Skeletal muscle tissue (tissue), 4 donors: ENCODE data around the gene TENT5A. TPM values are rescaled to one million over a fixed set of nuclear protein-coding genes. Genes with fewer than 3 reads are reported as not detected.

Source experiments
- H3K27ac ChIP-seq: one replicate; pipeline ENCODE4 v1.7.0; 2013; ENCODE audit warnings: mild to moderate bottlenecking, low read depth, low read length, inconsistent platforms
- H3K27me3 ChIP-seq, 3 donors: one replicate each; pipeline ENCODE4 v1.7.0; 2013; ENCODE audit warnings: low read length in 3 of 3; ENCODE audit not compliant: control insufficient read depth in 3 of 3, insufficient read depth in 3 of 3
- H3K36me3 ChIP-seq, 3 donors: one replicate each; pipeline ENCODE4 v1.7.0; 2013; ENCODE audit warnings: low read length in 3 of 3; ENCODE audit not compliant: control insufficient read depth in 3 of 3, insufficient read depth in 3 of 3
- H3K4me1 ChIP-seq, 3 donors: one replicate each; pipeline ENCODE4 v1.7.0; 2013; ENCODE audit warnings: low read length in 3 of 3, mild to moderate bottlenecking in 3 of 3; ENCODE audit not compliant: control insufficient read depth in 3 of 3, insufficient read depth in 3 of 3
- H3K4me3 ChIP-seq, 3 donors: one replicate each; pipeline ENCODE4 v1.7.0; 2013; ENCODE audit warnings: low read length in 3 of 3
- H3K9ac ChIP-seq, 3 donors: one replicate each; pipeline ENCODE4 v1.7.0; 2013; ENCODE audit warnings: low read length in 3 of 3, mild to moderate bottlenecking in 3 of 3, moderate library complexity in 2 of 3, low read depth in 1 of 3
- H3K9me3 ChIP-seq, 3 donors: one replicate each; pipeline ENCODE4 v1.7.0; 2013; ENCODE audit warnings: low read length in 3 of 3; ENCODE audit not compliant: control insufficient read depth in 3 of 3
- total RNA-seq: library from RNA; depleted of rRNA; stranded (reverse); fragments of >200 nt; gene quantifications from one replicate; pipeline ENCODE4 v1.2.3, GENCODE V29; 2014
- donor health status: Osteomylitis.

Gene TENT5A
- total RNA-seq, 1 donor from 2014 or later, result 28.2 TPM

- Histone ChIP-seq H3K27me3 (no peaks in the 10 kb centered on the region), H3K9ac (no peak overlapping the region), H3K9me3 (no peaks in the 10 kb centered on the region), H3K36me3 (no peaks in the 10 kb centered on the region), H3K4me1 (peaks cover 0 to 3% (median 0%) of the 10 kb centered on the region in 3 donors), H3K4me3 (no peak overlapping the region), H3K27ac (no peak overlapping the region)
Observed at GRCh38 chr6:81763051-81763450, 10.6 kb upstream of the TENT5A start.

GRCh38 chr6:81762606-81763005, 10.1 kb upstream of the TENT5A start:
- no peaks in the 10 kb centered on the region for H3K9me3 ChIP-seq
- peaks cover 0 to 3% (median 0%) of the 10 kb centered on the region in 3 donors for H3K4me1 ChIP-seq
- H3K27ac ChIP-seq, result no peak overlapping the region
- H3K27me3 ChIP-seq, result no peaks in the 10 kb centered on the region
- no peak overlapping the region for H3K9ac ChIP-seq
- H3K4me3 ChIP-seq, result no peak overlapping the region
- H3K36me3 ChIP-seq, result no peaks in the 10 kb centered on the region

- Histone ChIP-seq H3K27me3 (no peaks in the 10 kb centered on the region), H3K27ac (no peak overlapping the region)
Observed at GRCh38 chr6:81762132-81762531, 9.7 kb upstream of the TENT5A start.

GRCh38 chr6:81761197-81761596, 8.7 kb upstream of the TENT5A start:
- H3K27ac ChIP-seq, result no peak overlapping the region

More at GRCh38 chr6:81762132-81762531, 9.7 kb upstream of the TENT5A start:
- no peak overlapping the region for H3K4me3 ChIP-seq
- no peaks in the 10 kb centered on the region for H3K36me3 ChIP-seq
- peaks cover 0 to under 1% (median 0%) of the 10 kb centered on the region in 3 donors for H3K4me1 ChIP-seq
- H3K9me3 ChIP-seq, result no peaks in the 10 kb centered on the region
- H3K9ac ChIP-seq, result no peak overlapping the region

GRCh38 chr6:81759782-81760181, 7.3 kb upstream of the TENT5A start:
- no peak overlapping the region for H3K9ac ChIP-seq
- H3K27me3 ChIP-seq, result no peaks in the 10 kb centered on the region
- H3K27ac ChIP-seq, result no peak overlapping the region
- no peaks in the 10 kb centered on the region for H3K4me1 ChIP-seq
- no peaks in the 10 kb centered on the region for H3K9me3 ChIP-seq
- no peak overlapping the region for H3K4me3 ChIP-seq
- no peaks in the 10 kb centered on the region for H3K36me3 ChIP-seq

More at GRCh38 chr6:81761197-81761596, 8.7 kb upstream of the TENT5A start:
- Histone ChIP-seq H3K9me3 (no peaks in the 10 kb centered on the region), H3K36me3 (no peaks in the 10 kb centered on the region), H3K9ac (no peak overlapping the region), H3K27me3 (no peaks in the 10 kb centered on the region), H3K4me1 (no peaks in the 10 kb centered on the region), H3K4me3 (no peak overlapping the region)

GRCh38 chr6:81758221-81758620, 5.7 kb upstream of the TENT5A start:
- no peaks in the 10 kb centered on the region for H3K36me3 ChIP-seq
- no peak overlapping the region for H3K4me3 ChIP-seq
- H3K27ac ChIP-seq, result no peak overlapping the region
- no peaks in the 10 kb centered on the region for H3K9me3 ChIP-seq
- peaks cover 2 to 10% (median 3%) of the 10 kb centered on the region in 3 donors for H3K4me1 ChIP-seq
- H3K9ac ChIP-seq, result no peak overlapping the region
- no peaks in the 10 kb centered on the region for H3K27me3 ChIP-seq

GRCh38 chr6:81756690-81757089, 4.2 kb upstream of the TENT5A start:
- Histone ChIP-seq H3K36me3 (no peaks in the 10 kb centered on the region), H3K4me3 (no peak overlapping the region), H3K9ac (no peak overlapping the region)

GRCh38 chr6:81755551-81755950, 3.1 kb upstream of the TENT5A start:
- Histone ChIP-seq H3K4me1 (peaks cover 3 to 15% (median 10%) of the 10 kb centered on the region in 3 donors), H3K27ac (no peak overlapping the region)

More at GRCh38 chr6:81756690-81757089, 4.2 kb upstream of the TENT5A start:
- no peaks in the 10 kb centered on the region for H3K27me3 ChIP-seq
- no peaks in the 10 kb centered on the region for H3K9me3 ChIP-seq
- peaks cover 3 to 11% (median 4%) of the 10 kb centered on the region in 3 donors for H3K4me1 ChIP-seq
- no peak overlapping the region for H3K27ac ChIP-seq

GRCh38 chr6:81754906-81755305, 2.4 kb upstream of the TENT5A start:
- no peak overlapping the region for H3K27ac ChIP-seq

More at GRCh38 chr6:81755551-81755950, 3.1 kb upstream of the TENT5A start:
- Histone ChIP-seq H3K9ac (no peak overlapping the region), H3K4me3 (no peak overlapping the region), H3K9me3 (no peaks in the 10 kb centered on the region), H3K27me3 (no peaks in the 10 kb centered on the region), H3K36me3 (no peaks in the 10 kb centered on the region)

GRCh38 chr6:81753711-81754577, 1.5 kb upstream of the TENT5A start:
- Histone ChIP-seq H3K36me3 (no peaks in the 10 kb centered on the region), H3K4me1 (peaks cover 16 to 24% (median 21%) of the 10 kb centered on the region in 3 donors), H3K4me3 (peak overlapping the region; percentile 92 to 95 (median 94)), H3K9ac (peak overlapping the region; percentile 87 to 95 (median 90)), H3K27me3 (no peaks in the 10 kb centered on the region), H3K27ac (peak overlapping the region; percentile 95), H3K9me3 (no peaks in the 10 kb centered on the region)

More at GRCh38 chr6:81754906-81755305, 2.4 kb upstream of the TENT5A start:
- Histone ChIP-seq H3K27me3 (no peaks in the 10 kb centered on the region), H3K9ac (no peak overlapping the region), H3K36me3 (no peaks in the 10 kb centered on the region), H3K4me1 (peaks cover 8 to 18% (median 13%) of the 10 kb centered on the region in 3 donors), H3K9me3 (no peaks in the 10 kb centered on the region), H3K4me3 (no peak overlapping the region)
